C1 segment of cervical spinal cord (tissue), 14 donors: ENCODE measurements around the gene FNBP1L.

Experiments used
- DNase-seq, 14 donors: peaks; one replicate each; lab custom pipeline; 2025; lab: John Stamatoyannopoulos, UW

FNBP1L gene

GRCh38 chr1:93569489-93569888, 121.6 kb downstream of the FNBP1L start:
- no peak for DNase-seq

GRCh38 chr1:93571623-93572310, 123.8 kb downstream of the FNBP1L start:
- no peak for DNase-seq

GRCh38 chr1:93573940-93574469, 126.1 kb downstream of the FNBP1L start:
- peak in 1 of 14 donors; percentile 2 for DNase-seq

GRCh38 chr1:93574511-93574910, 126.6 kb downstream of the FNBP1L start:
- DNase-seq: no peak

- no peak for DNase-seq
Observed at GRCh38 chr1:93574991-93575390, 127.1 kb downstream of the FNBP1L start.

GRCh38 chr1:93575621-93576284, 127.8 kb downstream of the FNBP1L start:
- no peak for DNase-seq

- peak in 6 of 14 donors; percentile 16 to 56 (median 28) for DNase-seq
Observed at GRCh38 chr1:93576346-93576745, 128.4 kb downstream of the FNBP1L start.

GRCh38 chr1:93576746-93577145, 128.8 kb downstream of the FNBP1L start:
- no peak for DNase-seq

GRCh38 chr1:93577536-93578432, 129.9 kb downstream of the FNBP1L start:
- no peak for DNase-seq

GRCh38 chr1:93578433-93578830, 130.5 kb downstream of the FNBP1L start:
- no peak for DNase-seq

GRCh38 chr1:93578911-93579825, 131.2 kb downstream of the FNBP1L start:
- DNase-seq: no peak

- peak in 1 of 14 donors; percentile 55 for DNase-seq
Observed at GRCh38 chr1:93579891-93580290, 132.0 kb downstream of the FNBP1L start.

GRCh38 chr1:93581917-93582850, 134.3 kb downstream of the FNBP1L start:
- no peak for DNase-seq

- DNase-seq: peak in 1 of 14 donors; percentile 2
Observed at GRCh38 chr1:93584261-93585003, 136.5 kb downstream of the FNBP1L start.

- peak in 5 of 14 donors; percentile 19 to 49 (median 20) for DNase-seq
Observed at GRCh38 chr1:93585059-93585966, 137.4 kb downstream of the FNBP1L start.

GRCh38 chr1:93587354-93587753, 139.4 kb downstream of the FNBP1L start:
- no peak for DNase-seq

- DNase-seq: no peak
Observed at GRCh38 chr1:93588206-93588605, 140.3 kb downstream of the FNBP1L start.

GRCh38 chr1:93588955-93589354, 141.0 kb downstream of the FNBP1L start:
- no peak for DNase-seq
